Activated CD8-positive, alpha-beta memory T cell treated with anti-CD3 and anti-CD28 coated beads for 48 hours (primary cell): Measurements from ENCODE around the gene CDH23.

Experiments
- DNase-seq, 3 experiments: peaks; one replicate each; pipeline ENCODE4 v3.0.0-alpha.2; 2020; ENCODE audit warnings: low read depth in 2 of 3, low spot score in 2 of 3

The CDH23 gene

GRCh38 chr10:71369602-71370001, 27.1 kb upstream of the CDH23 start:
- no peak for DNase-seq

GRCh38 chr10:71370031-71370430, 26.7 kb upstream of the CDH23 start:
- DNase-seq, result no peak

- no peak for DNase-seq
These were observed 25.0 kb upstream of the CDH23 start for GRCh38 chr10:71371750-71372166.

GRCh38 chr10:71372882-71373495, 23.7 kb upstream of the CDH23 start:
- DNase-seq, result no peak

GRCh38 chr10:71374481-71375233, 22.1 kb upstream of the CDH23 start:
- DNase-seq, result no peak

- DNase-seq, result no peak
These were observed 20.8 kb upstream of the CDH23 start for GRCh38 chr10:71375952-71376351.

GRCh38 chr10:71378336-71379117, 18.2 kb upstream of the CDH23 start:
- DNase-seq, result no peak

GRCh38 chr10:71379118-71379766, 17.5 kb upstream of the CDH23 start:
- DNase-seq, result no peak

GRCh38 chr10:71380841-71381240, 15.9 kb upstream of the CDH23 start:
- no peak for DNase-seq

GRCh38 chr10:71381611-71382010, 15.1 kb upstream of the CDH23 start:
- DNase-seq, result no peak

GRCh38 chr10:71382028-71382427, 14.7 kb upstream of the CDH23 start:
- no peak for DNase-seq

- DNase-seq, result no peak
These were observed 14.0 kb upstream of the CDH23 start for GRCh38 chr10:71382757-71383156.

GRCh38 chr10:71383972-71384687, 12.6 kb upstream of the CDH23 start:
- DNase-seq, result peak; percentile 46 to 65 (median 57)

- DNase-seq, result no peak
These were observed 8.5 kb upstream of the CDH23 start for GRCh38 chr10:71388171-71388570.

- no peak for DNase-seq
These were observed 8.0 kb upstream of the CDH23 start for GRCh38 chr10:71388583-71389310.

- no peak for DNase-seq
These were observed 6.8 kb upstream of the CDH23 start for GRCh38 chr10:71389768-71390460.

- DNase-seq, result no peak
These were observed 6.3 kb upstream of the CDH23 start for GRCh38 chr10:71390461-71390835.

- no peak for DNase-seq
These were observed 5.6 kb upstream of the CDH23 start for GRCh38 chr10:71390921-71391690.

GRCh38 chr10:71391701-71392100, 5.0 kb upstream of the CDH23 start:
- DNase-seq, result no peak
